GM19240 (cell line): Measurements from ENCODE around the gene INSYN1.

ENCODE experiments used
- DNase-seq: peaks from one replicate; pipeline ENCODE4 v3.0.0; 2011; ENCODE audit warnings: low spot score; ENCODE audit not compliant: insufficient read length

Gene INSYN1

DNA sequence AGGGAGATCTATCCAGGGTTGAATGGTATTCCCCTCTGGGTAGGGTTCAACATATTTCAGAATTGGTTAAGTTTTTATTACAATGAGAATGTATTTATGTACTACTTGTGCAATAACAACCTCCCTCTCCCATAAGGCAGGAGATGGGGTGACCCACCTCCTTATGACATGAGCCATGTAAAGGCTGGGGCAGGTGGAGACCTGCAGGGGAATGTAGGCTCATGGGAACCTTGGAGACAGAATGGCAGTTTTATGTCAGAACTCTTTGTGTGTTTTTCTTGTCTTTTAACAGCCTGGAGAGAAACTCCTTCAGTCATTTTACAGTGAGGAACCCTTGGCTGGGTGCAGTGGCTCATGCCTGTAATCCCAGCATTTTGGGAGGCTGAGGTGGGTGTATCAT is 24.6 kb upstream of the INSYN1 start:
- no peak for DNase-seq

DNA sequence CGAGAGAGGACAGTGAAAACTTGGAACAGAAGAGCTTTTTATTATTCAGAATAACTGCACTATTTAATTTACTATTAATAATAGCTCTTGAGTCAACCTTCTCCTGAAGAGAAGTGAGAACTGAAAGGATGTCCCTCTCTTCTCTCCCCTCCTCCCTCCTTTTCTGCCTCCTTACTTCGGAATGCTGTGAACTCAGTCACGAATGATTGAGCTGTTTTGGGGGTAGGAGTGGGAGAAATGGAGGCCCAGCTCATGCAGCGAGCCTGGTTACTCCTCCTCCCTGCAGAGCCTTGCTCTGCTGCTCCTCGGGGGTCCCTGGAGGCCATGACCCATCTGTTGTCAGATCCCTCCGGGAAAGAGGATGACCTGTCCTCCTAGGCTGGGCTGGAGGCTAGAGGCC is 20.3 kb upstream of the INSYN1 start:
- no peak for DNase-seq

DNA sequence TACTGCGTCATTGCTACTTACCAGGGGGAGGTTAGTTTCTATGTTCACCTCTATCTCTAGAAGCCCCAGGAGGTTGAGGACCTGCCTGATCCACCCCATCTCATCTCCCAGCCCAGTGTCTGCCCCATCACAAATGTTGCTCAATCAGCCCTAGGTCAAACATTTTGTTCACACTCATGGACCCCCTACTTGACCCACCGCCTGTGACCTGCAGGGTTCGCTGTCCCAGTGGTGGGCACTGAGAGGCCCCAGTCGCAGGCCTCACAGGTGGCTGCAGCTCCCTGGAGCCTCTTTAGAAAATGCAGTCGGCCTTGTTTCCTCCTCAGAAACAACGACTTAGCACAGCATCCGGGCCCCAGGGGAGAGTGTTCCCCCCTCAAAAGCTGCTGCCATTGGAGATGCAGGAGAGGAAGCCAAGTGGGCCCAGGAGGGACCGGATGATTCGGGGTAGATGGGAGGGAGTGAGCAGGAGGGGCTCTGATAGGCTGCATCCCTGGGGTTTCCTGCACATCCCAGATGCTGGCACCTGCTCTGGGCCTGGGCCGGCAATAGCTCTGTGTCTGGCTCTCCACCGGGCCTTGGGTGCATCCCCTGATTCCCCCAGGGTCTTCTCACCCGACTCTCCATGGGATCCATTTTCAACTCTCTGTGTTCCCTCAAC is 18.4 kb upstream of the INSYN1 start:
- no peak for DNase-seq

- DNase-seq, result no peak
Measured at GRCh38 chr15:73770050-73770449, 16.9 kb upstream of the INSYN1 start.

DNA sequence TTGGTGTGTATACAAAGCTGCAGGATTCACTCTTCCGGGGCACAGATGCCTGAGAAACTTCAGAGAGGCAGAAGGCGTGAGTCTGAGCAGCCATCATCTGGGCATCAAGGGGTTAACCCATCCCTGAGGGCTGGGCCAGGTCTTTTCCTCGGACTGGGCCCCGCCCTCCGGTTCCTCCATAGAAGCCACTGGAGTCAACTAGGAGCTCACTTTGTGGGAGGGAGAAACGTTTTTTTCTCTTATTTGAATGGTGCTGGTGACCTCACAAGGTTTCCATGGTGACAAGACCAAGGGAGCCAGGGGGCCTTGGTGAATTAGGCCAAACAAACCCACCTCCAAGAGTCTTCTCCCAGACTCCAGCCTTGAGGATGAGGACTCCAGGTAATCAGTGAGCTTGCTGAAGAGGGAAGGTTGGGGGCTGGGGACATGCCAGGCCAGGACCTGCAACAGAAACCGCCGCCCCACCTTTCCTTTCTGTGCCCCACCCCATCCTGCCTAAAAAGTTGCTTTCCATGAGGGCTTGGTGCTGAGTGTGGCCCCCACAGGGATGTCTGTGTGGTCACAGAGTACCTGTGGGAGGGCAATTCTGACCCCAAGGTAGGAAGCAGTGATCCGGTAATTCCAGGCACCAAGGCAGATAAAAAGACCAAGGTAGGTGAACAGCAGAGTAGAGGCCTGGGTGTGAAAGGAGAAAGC is 14.8 kb upstream of the INSYN1 start:
- DNase-seq, result no peak

GRCh38 chr15:73766598-73766997 is 13.4 kb upstream of the INSYN1 start:
- no peak for DNase-seq

DNA sequence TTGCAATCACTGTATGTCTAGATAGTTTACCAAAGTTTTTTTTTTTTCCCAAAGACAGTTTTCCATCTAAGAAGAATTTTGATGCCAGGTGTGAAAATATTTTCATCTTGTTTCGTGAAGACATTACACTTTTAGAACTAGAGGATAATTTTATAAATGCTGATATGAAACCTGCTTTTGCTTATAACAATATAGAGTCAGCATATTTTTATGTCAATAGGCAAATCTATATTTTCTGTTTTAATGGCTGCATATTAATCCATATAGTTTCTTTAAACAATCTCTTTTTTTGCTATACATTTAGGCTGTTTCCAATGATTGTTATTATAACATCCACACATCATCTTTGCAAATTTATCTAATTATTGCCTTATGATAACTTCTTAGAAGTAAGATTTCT is 12.6 kb upstream of the INSYN1 start:
- DNase-seq, result no peak

DNA sequence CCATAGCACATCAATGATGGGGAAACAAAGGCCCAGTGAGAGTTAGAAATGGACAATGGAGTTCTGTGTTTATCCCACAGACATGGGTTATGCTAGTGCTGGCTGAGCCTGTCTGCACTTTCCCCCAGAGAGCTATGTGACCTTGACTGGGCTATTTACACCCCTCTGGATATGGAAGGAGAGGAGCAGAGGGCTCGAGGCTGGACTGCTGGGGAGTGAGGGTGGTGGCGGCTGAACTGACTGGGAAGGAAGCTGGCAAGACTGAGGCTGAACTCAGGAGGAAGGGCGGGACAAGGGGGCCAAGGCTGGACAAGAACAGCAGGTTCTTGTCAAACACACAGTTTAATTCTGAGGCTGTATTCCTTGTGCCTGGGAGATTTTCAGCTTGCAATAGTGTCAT is 10.8 kb upstream of the INSYN1 start:
- DNase-seq, result no peak

DNA sequence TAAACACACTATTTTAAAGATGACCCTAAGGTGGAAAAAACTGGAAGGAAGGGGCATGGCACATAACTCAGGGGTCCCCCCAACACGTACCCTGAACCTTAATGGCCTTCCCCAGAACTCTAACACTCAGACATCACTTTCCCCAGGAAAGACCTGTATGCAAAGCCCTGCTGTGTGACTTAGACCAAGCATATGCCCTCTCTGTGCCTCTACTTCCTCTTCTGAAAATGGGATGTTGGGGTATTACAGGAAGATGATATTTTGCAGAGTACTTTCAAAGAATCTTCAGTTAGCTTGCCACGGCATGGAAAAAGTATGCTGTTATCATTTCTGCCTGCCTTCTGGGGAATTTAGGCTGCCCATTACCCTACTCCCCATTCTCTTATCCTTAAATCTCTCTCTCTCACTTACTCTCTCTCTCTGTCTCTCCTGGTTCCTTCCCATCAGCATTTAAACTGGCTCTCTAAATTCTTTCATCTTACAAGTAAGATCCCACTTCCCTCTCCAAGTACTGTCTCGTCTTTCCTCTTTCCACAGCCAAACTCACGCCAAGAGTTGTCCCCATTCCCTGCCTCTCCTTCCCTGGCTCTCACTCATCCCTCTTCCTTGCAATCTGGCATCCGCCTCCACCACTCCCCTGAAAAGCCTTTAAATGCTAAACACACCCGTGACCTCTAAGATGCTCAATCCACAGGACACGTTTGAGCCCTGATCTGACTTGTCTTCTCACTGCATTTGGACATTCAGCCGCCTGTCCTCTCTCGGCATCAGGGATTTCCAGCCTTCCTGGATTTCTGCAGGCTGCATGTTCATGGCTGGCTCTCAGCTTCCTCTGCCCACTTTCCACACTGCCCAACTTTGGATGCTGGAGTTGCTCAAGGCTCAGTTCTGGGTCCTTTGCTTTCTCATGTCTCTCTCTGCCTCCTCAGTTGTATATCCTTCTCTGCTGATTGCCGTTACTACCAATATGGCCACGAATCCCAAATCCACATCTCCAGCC is 7.5 kb upstream of the INSYN1 start:
- no peak for DNase-seq

DNA sequence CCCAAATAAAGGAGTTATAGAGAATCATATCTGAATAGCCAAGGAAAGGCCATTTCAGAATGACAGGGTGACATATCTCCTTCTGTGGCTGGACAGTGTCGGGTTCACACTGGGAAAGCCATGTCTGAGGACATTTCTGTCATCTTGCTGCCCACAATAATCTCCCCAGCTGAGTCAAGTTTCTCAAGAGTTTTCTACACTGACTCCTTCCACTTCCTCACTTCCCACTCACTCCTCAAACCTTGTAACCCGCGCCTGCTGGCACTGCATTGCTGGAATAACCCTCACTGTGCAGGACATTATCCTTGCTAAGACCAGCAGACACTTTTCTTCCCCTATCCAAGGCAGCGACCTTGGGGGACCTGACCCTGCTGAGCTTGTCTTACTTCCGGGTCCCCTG is 5.3 kb upstream of the INSYN1 start:
- DNase-seq, result no peak

DNA sequence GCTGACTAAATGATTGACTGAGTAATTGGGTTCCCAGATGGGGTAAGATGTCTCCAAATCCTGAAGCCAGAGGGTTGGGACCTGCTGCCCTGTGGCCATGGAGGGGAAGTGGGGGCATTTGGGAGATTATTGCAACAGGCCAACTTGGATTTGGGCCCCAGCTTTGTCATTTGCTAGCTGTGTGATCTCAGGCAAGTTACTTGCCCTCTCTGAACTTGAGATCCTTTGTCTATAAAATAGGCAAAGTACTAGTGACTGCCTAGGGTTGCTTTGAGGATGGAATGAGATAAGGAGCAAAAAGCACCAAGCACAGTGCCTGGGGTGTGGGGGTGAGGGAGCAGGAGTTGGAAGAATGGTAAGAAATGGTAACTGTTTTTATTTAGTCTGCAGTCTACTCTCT is 4.4 kb upstream of the INSYN1 start:
- DNase-seq, result no peak

- no peak for DNase-seq
Measured at GRCh38 chr15:73756947-73757513, 3.9 kb upstream of the INSYN1 start.

GRCh38 chr15:73756390-73756789 is 3.2 kb upstream of the INSYN1 start:
- no peak for DNase-seq

DNA sequence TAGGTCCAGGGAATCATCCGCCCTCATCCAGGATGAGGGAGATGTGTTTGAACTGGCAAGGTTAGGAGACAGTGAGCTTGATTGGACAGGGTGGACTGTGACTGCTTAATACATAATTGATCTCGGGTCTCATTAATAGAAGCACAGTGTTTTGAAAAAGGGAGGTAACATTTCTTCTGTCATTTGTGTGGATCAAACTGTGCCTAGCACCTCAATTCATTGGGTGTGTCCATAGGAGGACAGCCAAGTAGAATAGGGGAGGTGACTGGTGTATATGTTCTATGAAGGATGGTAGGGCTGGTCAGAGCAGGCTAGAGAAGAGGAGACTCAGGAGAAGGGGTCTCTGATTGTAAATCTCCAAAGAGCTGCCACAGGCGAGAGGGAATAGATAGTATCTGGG is 2.8 kb upstream of the INSYN1 start:
- DNase-seq, result no peak

DNA sequence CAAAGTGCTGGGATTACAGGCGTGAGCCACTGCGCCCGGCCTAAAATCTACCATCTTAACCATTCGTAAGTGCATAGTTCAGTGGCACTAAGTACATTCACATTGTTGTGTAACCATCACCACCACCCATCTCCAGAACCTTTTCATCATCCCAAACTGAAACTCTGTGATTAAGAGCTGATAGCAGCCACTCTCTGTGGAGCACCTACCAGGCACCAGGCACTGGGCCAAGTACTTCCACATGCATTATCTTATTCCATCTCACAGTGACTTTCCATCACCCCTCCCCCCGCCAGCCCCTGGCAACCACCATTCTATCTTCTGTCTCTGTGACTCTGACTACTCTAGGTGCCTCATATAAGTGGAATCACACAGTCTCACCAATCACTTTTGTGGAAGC is 2.3 kb upstream of the INSYN1 start:
- DNase-seq, result no peak

DNA sequence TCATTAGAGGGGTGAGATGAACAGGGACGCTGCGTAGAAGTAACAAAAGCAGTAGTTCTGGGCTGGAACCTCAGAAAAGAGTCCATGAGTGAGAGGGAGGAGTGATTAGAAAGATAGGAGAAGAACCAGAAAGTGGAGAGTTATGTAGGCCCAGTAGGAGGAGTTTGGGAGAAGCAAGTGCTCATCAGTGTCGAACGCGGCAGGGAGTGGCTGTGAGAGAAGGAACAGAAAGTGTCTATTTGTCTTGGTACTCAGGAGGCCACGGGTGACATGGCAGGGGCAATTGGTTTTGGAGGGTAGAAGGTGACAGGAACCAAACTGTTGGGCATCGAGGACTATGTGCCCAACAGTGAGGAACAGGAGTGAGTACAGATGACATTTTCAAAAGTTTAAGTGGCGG is 1.3 kb upstream of the INSYN1 start:
- no peak for DNase-seq

DNA sequence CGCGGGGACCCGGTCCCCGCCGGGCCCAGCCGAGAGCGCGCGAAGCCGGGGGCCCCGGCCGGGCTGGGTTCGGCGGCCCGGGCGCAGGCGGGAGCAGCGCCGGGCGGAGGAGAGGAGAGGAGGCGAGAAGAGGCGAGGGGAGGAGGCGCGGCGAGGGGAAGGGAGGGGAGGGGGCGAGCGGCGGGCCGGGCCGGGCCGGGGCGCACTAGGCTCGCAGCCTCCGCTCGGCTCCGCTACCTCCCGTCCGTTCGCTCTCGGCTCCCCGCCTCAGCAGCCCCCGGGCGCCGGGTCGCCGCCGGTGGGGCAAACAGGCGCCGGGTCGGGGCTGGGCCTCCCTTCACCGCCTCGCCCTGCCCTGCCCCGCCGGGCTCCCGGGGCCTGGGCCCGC is 351 bp downstream of the INSYN1 start:
- DNase-seq, result no peak

DNA sequence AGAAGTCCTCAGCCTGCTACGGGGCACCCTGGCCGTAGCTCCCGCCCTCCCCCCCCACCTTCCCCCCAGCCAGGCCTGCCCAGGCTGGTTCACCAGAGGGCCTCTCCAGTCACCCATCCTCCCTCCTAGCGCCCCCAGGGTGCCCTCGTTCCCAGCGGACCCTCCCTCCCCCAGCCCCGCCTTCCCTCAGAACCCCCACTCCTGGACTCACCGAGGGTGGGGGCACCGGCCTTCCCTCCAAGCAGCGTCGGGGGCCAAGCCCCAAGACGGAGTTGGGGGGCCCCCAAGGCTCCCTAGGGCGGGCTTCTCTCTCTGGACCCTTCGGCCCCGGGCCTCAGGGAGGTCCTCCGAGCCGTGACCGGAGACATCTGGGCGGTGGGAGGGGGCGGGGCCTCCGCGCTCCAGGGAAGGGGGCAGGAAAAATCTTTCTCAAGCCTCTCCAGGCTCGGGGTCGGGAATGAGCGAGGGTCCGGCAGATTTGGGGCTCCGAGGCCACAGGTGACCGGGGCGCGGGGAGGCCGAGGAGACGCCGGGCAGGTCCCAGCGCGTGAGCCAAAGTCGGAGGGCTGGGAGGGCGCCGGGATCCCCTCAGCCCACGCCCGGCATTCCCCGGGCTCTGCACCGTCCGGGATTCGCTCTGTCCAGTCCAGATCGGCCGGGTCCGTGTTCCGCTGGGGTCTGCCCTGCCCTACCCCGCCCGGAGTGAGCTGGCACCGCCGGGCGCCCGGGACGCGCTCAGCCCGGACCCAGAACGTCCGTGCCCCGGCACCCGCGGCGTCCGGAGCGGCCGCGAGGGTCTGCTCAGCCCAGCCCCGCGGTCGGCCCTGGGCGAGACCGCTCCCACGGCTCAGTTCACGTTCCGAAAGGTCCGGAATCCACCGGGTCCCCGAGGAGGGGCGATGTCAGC is 999 bp downstream of the INSYN1 start:
- no peak for DNase-seq

GRCh38 chr15:73751511-73751898 is 1.6 kb downstream of the INSYN1 start:
- no peak for DNase-seq

DNA sequence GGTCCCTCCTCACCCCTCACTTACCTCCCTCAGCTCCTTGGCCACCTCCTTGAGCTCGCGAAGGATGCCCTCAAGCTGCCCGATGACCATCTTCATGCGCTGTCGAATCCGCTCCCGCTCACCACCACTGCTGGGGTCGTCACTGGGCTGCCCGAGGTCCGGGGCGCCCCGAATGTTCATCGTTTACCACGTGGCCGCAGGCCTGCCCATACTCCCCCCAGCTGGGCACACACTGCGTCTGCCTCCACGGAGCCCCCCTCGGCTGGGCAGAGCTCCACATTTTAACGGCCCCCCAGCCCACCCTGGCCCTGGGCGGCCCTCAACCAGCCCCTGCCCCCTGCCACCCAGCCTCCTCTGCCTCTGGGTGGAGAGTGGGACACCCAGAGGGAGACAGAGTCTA is 2.2 kb downstream of the INSYN1 start:
- DNase-seq, result no peak

DNA sequence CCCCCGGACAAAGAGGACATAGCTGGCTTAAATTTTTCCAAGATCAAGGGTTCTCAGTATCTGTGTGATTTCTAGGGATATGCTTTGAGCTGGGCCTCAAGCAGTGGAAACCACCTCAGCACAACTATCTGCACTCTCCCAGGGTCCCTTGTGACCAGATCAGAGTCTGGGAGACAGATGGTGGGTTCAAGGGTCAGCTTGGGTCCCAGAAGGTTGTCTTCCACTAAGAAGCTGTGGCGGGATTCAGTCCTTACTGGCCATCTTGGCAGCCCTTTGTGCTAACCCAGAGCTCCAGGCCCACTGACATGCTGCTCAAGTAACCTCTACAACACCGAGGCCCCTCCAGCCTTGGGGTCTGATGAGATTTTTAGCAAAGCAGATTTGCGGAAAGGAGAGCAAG is 2.7 kb downstream of the INSYN1 start:
- no peak for DNase-seq
